Spleen (tissue), 7 donors: ENCODE measurements around the gene EGFR.

Experiments
- POLR2A ChIP-seq, 3 donors: fragments of 450-650 bp; IDR thresholded peaks; one replicate each; pipeline ENCODE4 v1.5.1; 2017; ENCODE audit warnings: antibody characterized with exemption in 3 of 3, mild to moderate bottlenecking in 1 of 3
- POLR2AphosphoS5 ChIP-seq, 3 donors: sonication (generic); formaldehyde crosslinking; IDR thresholded peaks; one replicate each; pipeline ENCODE4 v1.5.1; 2017; ENCODE audit warnings: antibody characterized with exemption in 3 of 3
- TF ChIP-seq, protein P1 (sequence below), 11 experiments: fragments of 200-600 bp in 7 of 11; fragments of 450-650 bp in 4 of 11; sonication (generic) in 4 of 11; IDR thresholded peaks in 8 of 11; conservative IDR thresholded peaks in 3 of 11; 1 replicate in 7 of 11; 2 replicates in 4 of 11; pipeline versions ENCODE4 v1.4.0 to v1.8.0; 2016 to 2021; ENCODE audit warnings: antibody characterized with exemption in 11 of 11, inconsistent platforms in 4 of 11, mild to moderate bottlenecking in 1 of 11
- donor health status: DM: no; HTN: no; CAD: no; lungs with moderate emphysema.
- donor health status: DM: no; HTN: no; CAD: no.
- donor health status: DM: no; HTN: no; CAD: no.

GRCh38 chr7:55188590-55189138 lies 169.8 kb downstream of the EGFR start:
- TF ChIP-seq, protein P1, sequence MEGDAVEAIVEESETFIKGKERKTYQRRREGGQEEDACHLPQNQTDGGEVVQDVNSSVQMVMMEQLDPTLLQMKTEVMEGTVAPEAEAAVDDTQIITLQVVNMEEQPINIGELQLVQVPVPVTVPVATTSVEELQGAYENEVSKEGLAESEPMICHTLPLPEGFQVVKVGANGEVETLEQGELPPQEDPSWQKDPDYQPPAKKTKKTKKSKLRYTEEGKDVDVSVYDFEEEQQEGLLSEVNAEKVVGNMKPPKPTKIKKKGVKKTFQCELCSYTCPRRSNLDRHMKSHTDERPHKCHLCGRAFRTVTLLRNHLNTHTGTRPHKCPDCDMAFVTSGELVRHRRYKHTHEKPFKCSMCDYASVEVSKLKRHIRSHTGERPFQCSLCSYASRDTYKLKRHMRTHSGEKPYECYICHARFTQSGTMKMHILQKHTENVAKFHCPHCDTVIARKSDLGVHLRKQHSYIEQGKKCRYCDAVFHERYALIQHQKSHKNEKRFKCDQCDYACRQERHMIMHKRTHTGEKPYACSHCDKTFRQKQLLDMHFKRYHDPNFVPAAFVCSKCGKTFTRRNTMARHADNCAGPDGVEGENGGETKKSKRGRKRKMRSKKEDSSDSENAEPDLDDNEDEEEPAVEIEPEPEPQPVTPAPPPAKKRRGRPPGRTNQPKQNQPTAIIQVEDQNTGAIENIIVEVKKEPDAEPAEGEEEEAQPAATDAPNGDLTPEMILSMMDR (IDR thresholded peaks at IDR 0.05 in 8 of 11, conservative IDR thresholded peaks at IDR 0.05 in 3 of 11): no peak
- no peak for TF ChIP-seq POLR2A (IDR thresholded peaks at IDR 0.05)
- no peak for TF ChIP-seq POLR2AphosphoS5 (IDR thresholded peaks at IDR 0.05)
